ENCODE results near the gene ZSCAN5B.
"Not testable (repeated sequence)": the region's sequence is repeated elsewhere in the genome, so short reads cannot be mapped to it uniquely, and the experiment has no call there.

ZSCAN5B gene

GRCh38 chr19:56176310-56176709 lies 21.3 kb downstream of the ZSCAN5B start:
- not testable (repeated sequence) for H3K27me3 ChIP-seq (ENCODE audit: insufficient read depth, low read length); H3K4me3 ChIP-seq (ENCODE audit: low read depth, low read length); H3K27ac ChIP-seq (ENCODE audit: low read depth, low read length); H3K4me1 ChIP-seq (ENCODE audit: control insufficient read depth, insufficient read depth, low read length, unreplicated experiment); H3K79me2 ChIP-seq (ENCODE audit: control insufficient read depth, insufficient read depth, low read length, unreplicated experiment); H3K36me3 ChIP-seq (ENCODE audit: insufficient read depth, low read length); H2AFZ ChIP-seq (ENCODE audit: low read length, unreplicated experiment)

GRCh38 chr19:56175861-56176307 lies 21.7 kb downstream of the ZSCAN5B start, which contains the start of gene GALP:
Gene GALP (plus strand): TSS chr19:56176008. CDS start chr19:56177109, 1,101 bp downstream.
- H3K36me3 ChIP-seq (ENCODE audit: insufficient read depth, low read length); H2AFZ ChIP-seq (ENCODE audit: low read length, unreplicated experiment); H3K4me1 ChIP-seq (ENCODE audit: control insufficient read depth, insufficient read depth, low read length, unreplicated experiment); H3K79me2 ChIP-seq (ENCODE audit: control insufficient read depth, insufficient read depth, low read length, unreplicated experiment); H3K27me3 ChIP-seq (ENCODE audit: insufficient read depth, low read length); H3K4me3 ChIP-seq (ENCODE audit: low read depth, low read length); H3K27ac ChIP-seq (ENCODE audit: low read depth, low read length): not testable (repeated sequence)

- peaks cover 10% of the 10 kb centered on the region for H3K27me3 ChIP-seq (ENCODE audit: insufficient read depth, low read length)
- no peaks in the 10 kb centered on the region for H3K79me2 ChIP-seq (ENCODE audit: control insufficient read depth, insufficient read depth, low read length, unreplicated experiment)
- H3K27ac ChIP-seq (ENCODE audit: low read depth, low read length): no peak overlapping the region
- H2AFZ ChIP-seq (ENCODE audit: low read length, unreplicated experiment): no peak overlapping the region
- no peaks in the 10 kb centered on the region for H3K36me3 ChIP-seq (ENCODE audit: insufficient read depth, low read length)
- no peak overlapping the region for H3K4me3 ChIP-seq (ENCODE audit: low read depth, low read length)
- no peaks in the 10 kb centered on the region for H3K4me1 ChIP-seq (ENCODE audit: control insufficient read depth, insufficient read depth, low read length, unreplicated experiment)
Observed at GRCh38 chr19:56174550-56174949, 23.0 kb downstream of the ZSCAN5B start.

- Histone ChIP-seq H3K4me3 (ENCODE audit: low read depth, low read length) (no peak overlapping the region), H3K79me2 (ENCODE audit: control insufficient read depth, insufficient read depth, low read length, unreplicated experiment) (no peaks in the 10 kb centered on the region), H3K36me3 (ENCODE audit: insufficient read depth, low read length) (no peaks in the 10 kb centered on the region), H2AFZ (ENCODE audit: low read length, unreplicated experiment) (no peak overlapping the region), H3K27me3 (ENCODE audit: insufficient read depth, low read length) (peaks cover 10% of the 10 kb centered on the region), H3K27ac (ENCODE audit: low read depth, low read length) (no peak overlapping the region), H3K4me1 (ENCODE audit: control insufficient read depth, insufficient read depth, low read length, unreplicated experiment) (no peaks in the 10 kb centered on the region)
Observed at GRCh38 chr19:56174086-56174485, 23.5 kb downstream of the ZSCAN5B start.

GRCh38 chr19:56170261-56170660 lies 27.3 kb downstream of the ZSCAN5B start:
- Histone ChIP-seq H2AFZ (ENCODE audit: low read length, unreplicated experiment) (no peak overlapping the region), H3K36me3 (ENCODE audit: insufficient read depth, low read length) (no peaks in the 10 kb centered on the region), H3K4me3 (ENCODE audit: low read depth, low read length) (no peak overlapping the region), H3K79me2 (ENCODE audit: control insufficient read depth, insufficient read depth, low read length, unreplicated experiment) (no peaks in the 10 kb centered on the region), H3K27me3 (ENCODE audit: insufficient read depth, low read length) (peaks cover 8% of the 10 kb centered on the region), H3K27ac (ENCODE audit: low read depth, low read length) (no peak overlapping the region), H3K4me1 (ENCODE audit: control insufficient read depth, insufficient read depth, low read length, unreplicated experiment) (no peaks in the 10 kb centered on the region)

GRCh38 chr19:56167064-56167578 lies 30.5 kb downstream of the ZSCAN5B start:
- no peaks in the 10 kb centered on the region for H3K4me1 ChIP-seq (ENCODE audit: control insufficient read depth, insufficient read depth, low read length, unreplicated experiment)
- H3K79me2 ChIP-seq (ENCODE audit: control insufficient read depth, insufficient read depth, low read length, unreplicated experiment): no peaks in the 10 kb centered on the region

GRCh38 chr19:56163097-56163496 lies 34.5 kb downstream of the ZSCAN5B start:
- Histone ChIP-seq H3K4me1 (ENCODE audit: control insufficient read depth, insufficient read depth, low read length, unreplicated experiment) (no peaks in the 10 kb centered on the region), H2AFZ (ENCODE audit: low read length, unreplicated experiment) (no peak overlapping the region), H3K79me2 (ENCODE audit: control insufficient read depth, insufficient read depth, low read length, unreplicated experiment) (no peaks in the 10 kb centered on the region), H3K4me3 (ENCODE audit: low read depth, low read length) (no peak overlapping the region), H3K27ac (ENCODE audit: low read depth, low read length) (no peak overlapping the region), H3K27me3 (ENCODE audit: insufficient read depth, low read length) (no peaks in the 10 kb centered on the region), H3K36me3 (ENCODE audit: insufficient read depth, low read length) (no peaks in the 10 kb centered on the region)

More at GRCh38 chr19:56167064-56167578, 30.5 kb downstream of the ZSCAN5B start:
- Histone ChIP-seq H3K36me3 (ENCODE audit: insufficient read depth, low read length) (no peaks in the 10 kb centered on the region), H3K27me3 (ENCODE audit: insufficient read depth, low read length) (no peaks in the 10 kb centered on the region), H2AFZ (ENCODE audit: low read length, unreplicated experiment) (no peak overlapping the region), H3K4me3 (ENCODE audit: low read depth, low read length) (no peak overlapping the region), H3K27ac (ENCODE audit: low read depth, low read length) (no peak overlapping the region)

- no peaks in the 10 kb centered on the region for H3K36me3 ChIP-seq (ENCODE audit: insufficient read depth, low read length)
- H3K4me1 ChIP-seq (ENCODE audit: control insufficient read depth, insufficient read depth, low read length, unreplicated experiment): no peaks in the 10 kb centered on the region
- H3K27me3 ChIP-seq (ENCODE audit: insufficient read depth, low read length): no peaks in the 10 kb centered on the region
Observed at GRCh38 chr19:56162258-56162657, 35.3 kb downstream of the ZSCAN5B start.

GRCh38 chr19:56161534-56161933 lies 36.0 kb downstream of the ZSCAN5B start:
- H3K4me3 ChIP-seq (ENCODE audit: low read depth, low read length): no peak overlapping the region
- H3K27ac ChIP-seq (ENCODE audit: low read depth, low read length): no peak overlapping the region
- H3K27me3 ChIP-seq (ENCODE audit: insufficient read depth, low read length): no peaks in the 10 kb centered on the region
- H3K4me1 ChIP-seq (ENCODE audit: control insufficient read depth, insufficient read depth, low read length, unreplicated experiment): no peaks in the 10 kb centered on the region
- no peaks in the 10 kb centered on the region for H3K79me2 ChIP-seq (ENCODE audit: control insufficient read depth, insufficient read depth, low read length, unreplicated experiment)
- no peak overlapping the region for H2AFZ ChIP-seq (ENCODE audit: low read length, unreplicated experiment)
- H3K36me3 ChIP-seq (ENCODE audit: insufficient read depth, low read length): no peaks in the 10 kb centered on the region

More at GRCh38 chr19:56162258-56162657, 35.3 kb downstream of the ZSCAN5B start:
- Histone ChIP-seq H2AFZ (ENCODE audit: low read length, unreplicated experiment) (no peak overlapping the region), H3K79me2 (ENCODE audit: control insufficient read depth, insufficient read depth, low read length, unreplicated experiment) (no peaks in the 10 kb centered on the region), H3K27ac (ENCODE audit: low read depth, low read length) (no peak overlapping the region), H3K4me3 (ENCODE audit: low read depth, low read length) (no peak overlapping the region)

GRCh38 chr19:56159622-56160271 lies 37.8 kb downstream of the ZSCAN5B start:
- H3K79me2 ChIP-seq (ENCODE audit: control insufficient read depth, insufficient read depth, low read length, unreplicated experiment): no peaks in the 10 kb centered on the region
- no peaks in the 10 kb centered on the region for H3K4me1 ChIP-seq (ENCODE audit: control insufficient read depth, insufficient read depth, low read length, unreplicated experiment)
- H3K27me3 ChIP-seq (ENCODE audit: insufficient read depth, low read length): no peaks in the 10 kb centered on the region
- H3K36me3 ChIP-seq (ENCODE audit: insufficient read depth, low read length): no peaks in the 10 kb centered on the region
- H3K27ac ChIP-seq (ENCODE audit: low read depth, low read length): no peak overlapping the region
- no peak overlapping the region for H3K4me3 ChIP-seq (ENCODE audit: low read depth, low read length)
- H2AFZ ChIP-seq (ENCODE audit: low read length, unreplicated experiment): no peak overlapping the region

- Histone ChIP-seq H2AFZ (ENCODE audit: low read length, unreplicated experiment) (no peak overlapping the region), H3K36me3 (ENCODE audit: insufficient read depth, low read length) (no peaks in the 10 kb centered on the region), H3K27me3 (ENCODE audit: insufficient read depth, low read length) (no peaks in the 10 kb centered on the region), H3K27ac (ENCODE audit: low read depth, low read length) (no peak overlapping the region), H3K4me3 (ENCODE audit: low read depth, low read length) (no peak overlapping the region), H3K4me1 (ENCODE audit: control insufficient read depth, insufficient read depth, low read length, unreplicated experiment) (no peaks in the 10 kb centered on the region), H3K79me2 (ENCODE audit: control insufficient read depth, insufficient read depth, low read length, unreplicated experiment) (no peaks in the 10 kb centered on the region)
Observed at GRCh38 chr19:56159009-56159559, 38.5 kb downstream of the ZSCAN5B start.

Data from ACC112 (cell line).